Measurements from ENCODE around the gene PRKCZ.

- TF ChIP-seq, protein P1, sequence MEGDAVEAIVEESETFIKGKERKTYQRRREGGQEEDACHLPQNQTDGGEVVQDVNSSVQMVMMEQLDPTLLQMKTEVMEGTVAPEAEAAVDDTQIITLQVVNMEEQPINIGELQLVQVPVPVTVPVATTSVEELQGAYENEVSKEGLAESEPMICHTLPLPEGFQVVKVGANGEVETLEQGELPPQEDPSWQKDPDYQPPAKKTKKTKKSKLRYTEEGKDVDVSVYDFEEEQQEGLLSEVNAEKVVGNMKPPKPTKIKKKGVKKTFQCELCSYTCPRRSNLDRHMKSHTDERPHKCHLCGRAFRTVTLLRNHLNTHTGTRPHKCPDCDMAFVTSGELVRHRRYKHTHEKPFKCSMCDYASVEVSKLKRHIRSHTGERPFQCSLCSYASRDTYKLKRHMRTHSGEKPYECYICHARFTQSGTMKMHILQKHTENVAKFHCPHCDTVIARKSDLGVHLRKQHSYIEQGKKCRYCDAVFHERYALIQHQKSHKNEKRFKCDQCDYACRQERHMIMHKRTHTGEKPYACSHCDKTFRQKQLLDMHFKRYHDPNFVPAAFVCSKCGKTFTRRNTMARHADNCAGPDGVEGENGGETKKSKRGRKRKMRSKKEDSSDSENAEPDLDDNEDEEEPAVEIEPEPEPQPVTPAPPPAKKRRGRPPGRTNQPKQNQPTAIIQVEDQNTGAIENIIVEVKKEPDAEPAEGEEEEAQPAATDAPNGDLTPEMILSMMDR (conservative IDR thresholded peaks at IDR 0.05), result no peak
- no peak for TF ChIP-seq EZH2 (IDR thresholded peaks at IDR 0.05; ENCODE audit: low read depth)
Measured at GRCh38 chr1:2103266-2103900, 53.2 kb downstream of the PRKCZ start.

All from PC-9 (cell line).